Esophagus muscularis mucosa (tissue), 4 donors: ENCODE results near the gene TRHDE. TPM values are rescaled to one million over a fixed set of nuclear protein-coding genes. Genes with fewer than 3 reads are reported as not detected.

Experiments
- DNase-seq: peaks from one replicate; pipeline ENCODE4 v3.0.0-alpha.2; 2017; ENCODE audit errors: extremely low spot score
- H3K27ac ChIP-seq, 4 donors: fragments of 200-600 bp; sonication (generic); replicated peaks in 1 of 4; 1 replicate in 3 of 4; 2 replicates in 1 of 4; pipeline ENCODE4 v1.5.1; 2016 to 2019; ENCODE audit warnings: mild to moderate bottlenecking in 1 of 4
- H3K27me3 ChIP-seq, 4 donors: fragments of 200-600 bp; sonication (generic); one replicate each; pipeline versions ENCODE4 v1.5.1 to v1.6.0; 2016 to 2019
- H3K36me3 ChIP-seq, 4 donors: fragments of 200-600 bp; sonication (generic); one replicate each; pipeline ENCODE4 v1.5.1; 2016 to 2019
- H3K4me1 ChIP-seq, 4 donors: fragments of 200-600 bp; sonication (generic); one replicate each; pipeline ENCODE4 v1.5.1; 2016 to 2019
- H3K4me3 ChIP-seq, 4 donors: fragments of 200-600 bp; sonication (generic); 1 replicate in 2 of 4; 2 replicates in 2 of 4; pipeline ENCODE4 v1.5.1; 2016 to 2019; ENCODE audit warnings: mild to moderate bottlenecking in 4 of 4, moderate library complexity in 1 of 4
- H3K9me3 ChIP-seq, 4 donors: fragments of 200-600 bp; sonication (generic); 1 replicate in 3 of 4; 2 replicates in 1 of 4; pipeline ENCODE4 v1.5.1; 2016 to 2019
- CTCF ChIP-seq, 3 experiments: fragments of 200-600 bp in 2 of 3; fragments of 450-650 bp in 1 of 3; sonication (generic) in 2 of 3; IDR thresholded peaks; one replicate each; pipeline ENCODE4 v1.5.1; 2017 to 2019; ENCODE audit warnings: antibody characterized with exemption in 3 of 3, mild to moderate bottlenecking in 2 of 3, moderate library complexity in 1 of 3
- EP300 ChIP-seq: sonication (generic); formaldehyde crosslinking; IDR thresholded peaks from one replicate; pipeline ENCODE4 v1.6.1; 2017; ENCODE audit warnings: antibody characterized with exemption
- POLR2A ChIP-seq: fragments of 450-650 bp; IDR thresholded peaks from one replicate; pipeline ENCODE4 v1.6.1; 2017; ENCODE audit warnings: antibody characterized with exemption, moderate library complexity, mild to moderate bottlenecking, low read depth
- POLR2AphosphoS5 ChIP-seq, 2 donors: sonication (generic); formaldehyde crosslinking; IDR thresholded peaks; one replicate each; pipeline ENCODE4 v1.6.1; 2017; ENCODE audit warnings: antibody characterized with exemption in 2 of 2
- WGBS: methylation state at CpG from one replicate; pipeline ENCODE4 v1.1.5; 2018; 5-methylcytosine and 5-hydroxymethylcytosine counted together
- intact Hi-C: fragments of 100-400 bp; cut with DNase I; formaldehyde crosslinking; loops from one replicate; pipeline ENCODE4 v1.15.1; 2023
- total RNA-seq, 4 donors: library from RNA; depleted of rRNA; stranded (reverse); fragments of >200 nt; gene quantifications; one replicate each; pipeline versions ENCODE4 v1.1.0 to v1.2.1, GENCODE V29; 2016

TRHDE gene
- total RNA-seq, 4 donors from 2014 or later, result 0.33 to 1.2 (median 0.74) TPM

- H3K4me1 ChIP-seq, result no peaks in the 10 kb centered on the region
- H3K36me3 ChIP-seq, result no peaks in the 10 kb centered on the region
- H3K27me3 ChIP-seq, result no peaks in the 10 kb centered on the region
- no peak for DNase-seq
- intact Hi-C loops, result no loop called here
- H3K4me3 ChIP-seq, result no peak overlapping the region
- TF ChIP-seq EP300, result no peak
- no peak for TF ChIP-seq POLR2A
- no peak for TF ChIP-seq CTCF (IDR thresholded peaks at IDR 0.05)
- no peak for TF ChIP-seq POLR2AphosphoS5 (IDR thresholded peaks at IDR 0.05)
- 96% methylated on average over 1 of the region's 1 CpG for WGBS
- no peaks in the 10 kb centered on the region for H3K9me3 ChIP-seq
- no peak overlapping the region for H3K27ac ChIP-seq
Observed at GRCh38 chr12:72535212-72535990, 263.2 kb downstream of the TRHDE start.

- WGBS, result 64% methylated on average over 1 of the region's 1 CpG
- no peak overlapping the region for H3K27ac ChIP-seq
- H3K27me3 ChIP-seq, result no peaks in the 10 kb centered on the region
- H3K4me3 ChIP-seq, result no peak overlapping the region
- H3K36me3 ChIP-seq, result no peaks in the 10 kb centered on the region
- H3K4me1 ChIP-seq, result no peaks in the 10 kb centered on the region
- intact Hi-C loops, result no loop called here
- TF ChIP-seq POLR2A, result no peak
- TF ChIP-seq CTCF (IDR thresholded peaks at IDR 0.05), result no peak
- no peak for TF ChIP-seq EP300
- no peak for TF ChIP-seq POLR2AphosphoS5 (IDR thresholded peaks at IDR 0.05)
- H3K9me3 ChIP-seq, result no peaks in the 10 kb centered on the region
- no peak for DNase-seq
Observed at GRCh38 chr12:72540811-72541210, 268.6 kb downstream of the TRHDE start.

- DNase-seq, result no peak
- TF ChIP-seq POLR2AphosphoS5 (IDR thresholded peaks at IDR 0.05) (no peak), CTCF (IDR thresholded peaks at IDR 0.05) (no peak)
- intact Hi-C loops, result no loop called here
- no peaks in the 10 kb centered on the region for H3K4me1 ChIP-seq
- no peak overlapping the region for H3K27ac ChIP-seq
- no peaks in the 10 kb centered on the region for H3K9me3 ChIP-seq
- no peaks in the 10 kb centered on the region for H3K36me3 ChIP-seq
- no peaks in the 10 kb centered on the region for H3K27me3 ChIP-seq
- 55% methylated on average over 2 of the region's 2 CpGs for WGBS
- no peak overlapping the region for H3K4me3 ChIP-seq
Observed at GRCh38 chr12:72543777-72544467, 271.8 kb downstream of the TRHDE start.

GRCh38 chr12:72546106-72546505, 273.9 kb downstream of the TRHDE start:
- no peaks in the 10 kb centered on the region for H3K36me3 ChIP-seq
- DNase-seq, result no peak
- no peaks in the 10 kb centered on the region for H3K27me3 ChIP-seq
- no peak overlapping the region for H3K27ac ChIP-seq
- no peak for TF ChIP-seq POLR2A
- TF ChIP-seq CTCF (IDR thresholded peaks at IDR 0.05), result no peak
- TF ChIP-seq POLR2AphosphoS5 (IDR thresholded peaks at IDR 0.05), result no peak
- TF ChIP-seq EP300, result no peak
- no peaks in the 10 kb centered on the region for H3K9me3 ChIP-seq
- H3K4me3 ChIP-seq, result no peak overlapping the region
- no peaks in the 10 kb centered on the region for H3K4me1 ChIP-seq
- WGBS, result 56% methylated on average over 1 of the region's 1 CpG
- intact Hi-C loops, result no loop called here
